HEK293 (cell line): Measurements from ENCODE around the gene DCAF5.

ENCODE experiments used
- CTCF ChIA-PET: fragments of 350-600 bp; formaldehyde crosslinking; extraction: SDS; loops from one replicate; lab custom pipeline; 2021; ENCODE audit warnings: antibody characterized with exemption; lab: Yijun Ruan, JAX
- POLR2A ChIA-PET: fragments of 300-600 bp; formaldehyde crosslinking; extraction: SDS; loops from one replicate; lab custom pipeline; 2020; ENCODE audit warnings: antibody characterized with exemption, inconsistent platforms; lab: Yijun Ruan, JAX
- H3K27ac ChIP-seq: fragments of 200-500 bp; sonication (Bioruptor generic); 2 replicates; pipeline ENCODE4 v1.5.1; 2014; ENCODE audit warnings: low read depth, low read length, control low read depth, inconsistent platforms; ENCODE audit errors: extremely low read depth
- H3K36me3 ChIP-seq, 2 experiments: fragments of 200-500 bp in 1 of 2; sonication (Bioruptor generic) in 1 of 2; 1 replicate in 1 of 2; 2 replicates in 1 of 2; pipeline ENCODE4 v1.5.1; 2014 to 2017; ENCODE audit warnings: inconsistent platforms in 2 of 2, low read length in 2 of 2; ENCODE audit not compliant: control insufficient read depth in 2 of 2, insufficient read depth in 1 of 2
- H3K4me1 ChIP-seq: fragments of 200-500 bp; sonication (Bioruptor generic); 2 replicates; pipeline ENCODE4 v1.5.1; 2014; ENCODE audit warnings: mild to moderate bottlenecking, low read length, inconsistent platforms; ENCODE audit not compliant: control insufficient read depth, insufficient read depth
- H3K4me3 ChIP-seq: 2 replicates; pipeline ENCODE4 v1.5.1; 2011; ENCODE audit warnings: low read depth, mild to moderate bottlenecking, control low read depth, low read length, moderate library complexity
- H3K9me3 ChIP-seq: fragments of 200-500 bp; sonication (Bioruptor generic); 2 replicates; pipeline ENCODE4 v1.5.1; 2014; ENCODE audit warnings: low read depth, low read length, inconsistent platforms; ENCODE audit not compliant: control insufficient read depth, insufficient read depth
- HIC1 ChIP-seq: fragments of 450-650 bp; formaldehyde crosslinking; IDR thresholded peaks from 2 replicates; pipeline ENCODE4 v1.5.1; 2016; ENCODE audit warnings: missing biosample characterization, missing genetic modification characterization
- KLF9 ChIP-seq: fragments of 450-650 bp; formaldehyde crosslinking; IDR thresholded peaks from 2 replicates; pipeline ENCODE4 v1.5.1; 2016; ENCODE audit warnings: missing biosample characterization, missing genetic modification characterization, low read depth
- PATZ1 ChIP-seq: fragments of 450-650 bp; formaldehyde crosslinking; IDR thresholded peaks from 2 replicates; pipeline ENCODE4 v1.5.1; 2016; ENCODE audit warnings: missing biosample characterization, missing genetic modification characterization
- SCRT1 ChIP-seq: fragments of 450-650 bp; formaldehyde crosslinking; IDR thresholded peaks from 2 replicates; pipeline ENCODE4 v1.5.1; 2016; ENCODE audit warnings: missing biosample characterization, missing genetic modification characterization, borderline replicate concordance
- SCRT2 ChIP-seq: fragments of 450-650 bp; formaldehyde crosslinking; IDR thresholded peaks from 2 replicates; pipeline ENCODE4 v1.5.1; 2016; ENCODE audit warnings: missing biosample characterization, missing genetic modification characterization
- YY2 ChIP-seq: fragments of 450-650 bp; formaldehyde crosslinking; IDR thresholded peaks from 2 replicates; pipeline ENCODE4 v1.5.1; 2016; ENCODE audit warnings: missing biosample characterization, missing genetic modification characterization
- ZNF10 ChIP-seq: fragments of 450-650 bp; formaldehyde crosslinking; IDR thresholded peaks from 2 replicates; pipeline ENCODE4 v1.5.1; 2017; ENCODE audit warnings: missing biosample characterization, missing genetic modification characterization
- ZNF19 ChIP-seq: fragments of 450-650 bp; formaldehyde crosslinking; IDR thresholded peaks from 2 replicates; pipeline ENCODE4; 2016; ENCODE audit warnings: missing biosample characterization, missing genetic modification characterization, low read depth
- ZNF488 ChIP-seq: fragments of 450-650 bp; formaldehyde crosslinking; IDR thresholded peaks from 2 replicates; pipeline ENCODE4 v1.5.1; 2016; ENCODE audit warnings: missing biosample characterization, missing genetic modification characterization
- ZNF514 ChIP-seq: fragments of 450-650 bp; formaldehyde crosslinking; IDR thresholded peaks from 2 replicates; pipeline ENCODE4 v1.5.1; 2016; ENCODE audit warnings: missing biosample characterization, missing genetic modification characterization
- ZNF600 ChIP-seq: fragments of 450-650 bp; formaldehyde crosslinking; IDR thresholded peaks from 2 replicates; pipeline ENCODE4 v1.5.1; 2016; ENCODE audit warnings: missing biosample characterization, missing genetic modification characterization
- ZSCAN18 ChIP-seq: fragments of 450-650 bp; formaldehyde crosslinking; IDR thresholded peaks from 2 replicates; pipeline ENCODE4 v1.5.1; 2016; ENCODE audit warnings: missing biosample characterization, missing genetic modification characterization
- ZSCAN23 ChIP-seq: fragments of 450-650 bp; formaldehyde crosslinking; IDR thresholded peaks from 2 replicates; pipeline ENCODE4 v1.5.1; 2016; ENCODE audit warnings: missing biosample characterization, missing genetic modification characterization
- ZSCAN30 ChIP-seq: fragments of 450-650 bp; IDR thresholded peaks from 2 replicates; pipeline ENCODE4 v1.5.1; 2018; ENCODE audit warnings: missing biosample characterization, mild to moderate bottlenecking, missing genetic modification characterization, moderate library complexity
- TF ChIP-seq, protein P1 (sequence below): fragments of 450-650 bp; formaldehyde crosslinking; conservative IDR thresholded peaks from 2 replicates; pipeline ENCODE4 v1.5.1; 2016; ENCODE audit warnings: low read depth, missing biosample characterization, missing genetic modification characterization
- TF ChIP-seq, protein P2 (sequence below): fragments of 450-650 bp; IDR thresholded peaks from 2 replicates; pipeline ENCODE4 v1.5.1; 2018; ENCODE audit warnings: missing biosample characterization, missing genetic modification characterization
- TF ChIP-seq, protein P3 (sequence below): fragments of 450-650 bp; formaldehyde crosslinking; IDR thresholded peaks from 2 replicates; pipeline ENCODE4 v1.5.1; 2016; ENCODE audit warnings: missing biosample characterization, missing genetic modification characterization
- TF ChIP-seq, protein P4 (sequence below): fragments of 450-650 bp; formaldehyde crosslinking; IDR thresholded peaks from 2 replicates; pipeline ENCODE4 v1.5.1; 2016; ENCODE audit warnings: missing biosample characterization, missing genetic modification characterization

DCAF5 gene

GRCh38 chr14:69013943-69014782 is 138.8 kb downstream of the DCAF5 start (continued):
- TF ChIP-seq, protein P1, sequence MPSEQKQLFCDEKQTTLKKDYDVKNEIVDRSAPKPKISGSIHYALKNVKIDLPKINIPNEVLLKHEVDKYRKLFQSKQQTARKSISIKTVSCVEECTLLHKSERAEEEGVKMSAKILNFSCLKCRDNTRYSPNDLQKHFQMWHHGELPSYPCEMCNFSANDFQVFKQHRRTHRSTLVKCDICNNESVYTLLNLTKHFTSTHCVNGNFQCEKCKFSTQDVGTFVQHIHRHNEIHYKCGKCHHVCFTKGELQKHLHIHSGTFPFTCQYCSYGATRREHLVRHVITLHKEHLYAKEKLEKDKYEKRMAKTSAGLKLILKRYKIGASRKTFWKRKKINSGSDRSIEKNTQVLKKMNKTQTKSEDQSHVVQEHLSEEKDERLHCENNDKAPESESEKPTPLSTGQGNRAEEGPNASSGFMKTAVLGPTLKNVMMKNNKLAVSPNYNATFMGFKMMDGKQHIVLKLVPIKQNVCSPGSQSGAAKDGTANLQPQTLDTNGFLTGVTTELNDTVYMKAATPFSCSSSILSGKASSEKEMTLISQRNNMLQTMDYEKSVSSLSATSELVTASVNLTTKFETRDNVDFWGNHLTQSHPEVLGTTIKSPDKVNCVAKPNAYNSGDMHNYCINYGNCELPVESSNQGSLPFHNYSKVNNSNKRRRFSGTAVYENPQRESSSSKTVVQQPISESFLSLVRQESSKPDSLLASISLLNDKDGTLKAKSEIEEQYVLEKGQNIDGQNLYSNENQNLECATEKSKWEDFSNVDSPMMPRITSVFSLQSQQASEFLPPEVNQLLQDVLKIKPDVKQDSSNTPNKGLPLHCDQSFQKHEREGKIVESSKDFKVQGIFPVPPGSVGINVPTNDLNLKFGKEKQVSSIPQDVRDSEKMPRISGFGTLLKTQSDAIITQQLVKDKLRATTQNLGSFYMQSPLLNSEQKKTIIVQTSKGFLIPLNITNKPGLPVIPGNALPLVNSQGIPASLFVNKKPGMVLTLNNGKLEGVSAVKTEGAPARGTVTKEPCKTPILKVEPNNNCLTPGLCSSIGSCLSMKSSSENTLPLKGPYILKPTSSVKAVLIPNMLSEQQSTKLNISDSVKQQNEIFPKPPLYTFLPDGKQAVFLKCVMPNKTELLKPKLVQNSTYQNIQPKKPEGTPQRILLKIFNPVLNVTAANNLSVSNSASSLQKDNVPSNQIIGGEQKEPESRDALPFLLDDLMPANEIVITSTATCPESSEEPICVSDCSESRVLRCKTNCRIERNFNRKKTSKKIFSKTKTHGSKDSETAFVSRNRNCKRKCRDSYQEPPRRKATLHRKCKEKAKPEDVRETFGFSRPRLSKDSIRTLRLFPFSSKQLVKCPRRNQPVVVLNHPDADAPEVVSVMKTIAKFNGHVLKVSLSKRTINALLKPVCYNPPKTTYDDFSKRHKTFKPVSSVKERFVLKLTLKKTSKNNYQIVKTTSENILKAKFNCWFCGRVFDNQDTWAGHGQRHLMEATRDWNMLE (tag by site-specific recombination), result no peak
- TF ChIP-seq KLF9 (tag by site-specific recombination) (no peak), ZSCAN18 (tag by site-specific recombination) (no peak), SCRT2 (tag by site-specific recombination) (peak; percentile 75), ZNF600 (tag by site-specific recombination) (peak; percentile 66)
- TF ChIP-seq, protein P2, sequence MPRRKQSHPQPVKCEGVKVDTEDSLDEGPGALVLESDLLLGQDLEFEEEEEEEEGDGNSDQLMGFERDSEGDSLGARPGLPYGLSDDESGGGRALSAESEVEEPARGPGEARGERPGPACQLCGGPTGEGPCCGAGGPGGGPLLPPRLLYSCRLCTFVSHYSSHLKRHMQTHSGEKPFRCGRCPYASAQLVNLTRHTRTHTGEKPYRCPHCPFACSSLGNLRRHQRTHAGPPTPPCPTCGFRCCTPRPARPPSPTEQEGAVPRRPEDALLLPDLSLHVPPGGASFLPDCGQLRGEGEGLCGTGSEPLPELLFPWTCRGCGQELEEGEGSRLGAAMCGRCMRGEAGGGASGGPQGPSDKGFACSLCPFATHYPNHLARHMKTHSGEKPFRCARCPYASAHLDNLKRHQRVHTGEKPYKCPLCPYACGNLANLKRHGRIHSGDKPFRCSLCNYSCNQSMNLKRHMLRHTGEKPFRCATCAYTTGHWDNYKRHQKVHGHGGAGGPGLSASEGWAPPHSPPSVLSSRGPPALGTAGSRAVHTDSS, result 0 out of 2 replicates have a peak, but pooled peaks have one; percentile 16
- TF ChIP-seq, all 188 proteins: peak for 18

- no peaks in the 10 kb centered on the region for H3K9me3 ChIP-seq
- ChIA-PET CTCF (interaction anchor here (0.5 to 2.2 kb wide), 4 partner anchors 77 to 1318 kb away, joined by 3 to 7 read pairs (median 4); no protein-coding TSS in a partner anchor), POLR2A (interaction anchor here (0.6 kb wide), 1 partner anchor 37 kb away, joined by 5 read pairs; no protein-coding TSS in a partner anchor)
- H3K4me3 ChIP-seq, result no peak overlapping the region
- H3K36me3 ChIP-seq, result no peaks in the 10 kb centered on the region
- H3K27ac ChIP-seq, result no peak overlapping the region
- H3K4me1 ChIP-seq, result peaks cover 16% of the 10 kb centered on the region
- TF ChIP-seq, protein P3, sequence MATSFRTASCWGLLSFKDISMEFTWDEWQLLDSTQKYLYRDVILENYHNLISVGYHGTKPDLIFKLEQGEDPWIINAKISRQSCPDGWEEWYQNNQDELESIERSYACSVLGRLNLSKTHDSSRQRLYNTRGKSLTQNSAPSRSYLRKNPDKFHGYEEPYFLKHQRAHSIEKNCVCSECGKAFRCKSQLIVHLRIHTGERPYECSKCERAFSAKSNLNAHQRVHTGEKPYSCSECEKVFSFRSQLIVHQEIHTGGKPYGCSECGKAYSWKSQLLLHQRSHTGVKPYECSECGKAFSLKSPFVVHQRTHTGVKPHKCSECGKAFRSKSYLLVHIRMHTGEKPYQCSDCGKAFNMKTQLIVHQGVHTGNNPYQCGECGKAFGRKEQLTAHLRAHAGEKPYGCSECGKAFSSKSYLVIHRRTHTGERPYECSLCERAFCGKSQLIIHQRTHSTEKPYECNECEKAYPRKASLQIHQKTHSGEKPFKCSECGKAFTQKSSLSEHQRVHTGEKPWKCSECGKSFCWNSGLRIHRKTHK (tag by site-specific recombination), result no peak
- TF ChIP-seq YY2 (tag by site-specific recombination) (no peak), ZNF19 (tag by site-specific recombination) (no peak), HIC1 (tag by site-specific recombination) (no peak), SCRT1 (tag by site-specific recombination) (no peak), ZNF514 (tag by site-specific recombination) (no peak), ZSCAN23 (tag by site-specific recombination) (no peak), ZNF488 (tag by site-specific recombination) (no peak), ZSCAN30 (tag by site-specific recombination) (no peak), ZNF10 (tag by site-specific recombination) (peak; percentile 99), PATZ1 (tag by site-specific recombination) (no peak)
- TF ChIP-seq, protein P4, sequence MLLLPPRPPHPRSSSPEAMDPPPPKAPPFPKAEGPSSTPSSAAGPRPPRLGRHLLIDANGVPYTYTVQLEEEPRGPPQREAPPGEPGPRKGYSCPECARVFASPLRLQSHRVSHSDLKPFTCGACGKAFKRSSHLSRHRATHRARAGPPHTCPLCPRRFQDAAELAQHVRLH (tag by site-specific recombination), result 0 out of 2 replicates have a peak, but pooled peaks have one; percentile 35
These were observed 140.5 kb downstream of the DCAF5 start for GRCh38 chr14:69012256-69012953.
